ENCODE data around the gene FZR1. TPM values are rescaled to one million over a fixed set of nuclear protein-coding genes. Genes with fewer than 3 reads are reported as not detected.

Gene FZR1
- total and polyA plus RNA-seq, 2 of the 8 experiments (the other 6 are each of a cell fraction or from before 2014, with no cell fraction given), result 21.6 to 35.5 TPM

DNA sequence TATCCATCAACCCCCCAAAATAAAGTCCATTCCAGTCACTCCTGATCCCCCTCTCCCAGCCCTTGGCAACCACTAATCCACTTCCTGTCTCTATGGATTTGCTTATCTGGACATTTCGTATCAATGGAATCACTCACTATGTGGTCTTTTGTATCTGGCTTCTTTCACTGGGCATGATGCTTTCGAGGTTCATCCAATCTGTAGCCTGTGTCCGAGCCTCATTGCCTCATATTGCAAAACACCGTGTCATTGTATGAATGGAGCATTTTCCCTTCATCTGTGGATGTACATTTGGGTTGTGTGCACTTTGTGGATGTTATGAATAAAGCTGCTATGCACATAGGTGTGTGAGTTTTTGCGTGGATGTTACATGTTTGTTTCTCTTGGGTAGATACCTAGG is 1.4 kb upstream of the FZR1 start (continued):
- TF ChIP-seq CHD7 (IDR thresholded peaks at IDR 0.05; ENCODE audit: insufficient replicate concordance, low read length) (no peak), TEAD4 (IDR thresholded peaks at IDR 0.05; ENCODE audit: low read depth, low read length) (no peak), EZH2 (IDR thresholded peaks at IDR 0.05; ENCODE audit: low read depth, low read length, severe bottlenecking) (no peak), SP2 (IDR thresholded peaks at IDR 0.05; ENCODE audit: low read length) (no peak), BCL11A (IDR thresholded peaks at IDR 0.05; ENCODE audit: low read depth in 2 of 2, low read length in 2 of 2) (no peak), JUN (IDR thresholded peaks at IDR 0.05; ENCODE audit: low read depth, low read length) (no peak), SRF (IDR thresholded peaks at IDR 0.05; ENCODE audit: low read depth, low read length) (no peak), SIX5 (IDR thresholded peaks at IDR 0.05; ENCODE audit: low read depth, low read length) (no peak), SUZ12 (IDR thresholded peaks at IDR 0.05; ENCODE audit: low read length) (no peak)
- TF ChIP-seq, protein P1, sequence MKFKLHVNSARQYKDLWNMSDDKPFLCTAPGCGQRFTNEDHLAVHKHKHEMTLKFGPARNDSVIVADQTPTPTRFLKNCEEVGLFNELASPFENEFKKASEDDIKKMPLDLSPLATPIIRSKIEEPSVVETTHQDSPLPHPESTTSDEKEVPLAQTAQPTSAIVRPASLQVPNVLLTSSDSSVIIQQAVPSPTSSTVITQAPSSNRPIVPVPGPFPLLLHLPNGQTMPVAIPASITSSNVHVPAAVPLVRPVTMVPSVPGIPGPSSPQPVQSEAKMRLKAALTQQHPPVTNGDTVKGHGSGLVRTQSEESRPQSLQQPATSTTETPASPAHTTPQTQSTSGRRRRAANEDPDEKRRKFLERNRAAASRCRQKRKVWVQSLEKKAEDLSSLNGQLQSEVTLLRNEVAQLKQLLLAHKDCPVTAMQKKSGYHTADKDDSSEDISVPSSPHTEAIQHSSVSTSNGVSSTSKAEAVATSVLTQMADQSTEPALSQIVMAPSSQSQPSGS (IDR thresholded peaks at IDR 0.05; ENCODE audit: low read length), result no peak
